GM12874 (cell line): ENCODE measurements around the gene C9orf152.

Experiments
- TF ChIP-seq, protein P1 (sequence below): IDR thresholded peaks from 2 replicates; pipeline ENCODE4 v1.5.1; 2011; ENCODE audit warnings: low read depth, mild to moderate bottlenecking, control low read depth, low read length, moderate library complexity; ENCODE audit not compliant: insufficient read depth

Gene C9orf152

DNA sequence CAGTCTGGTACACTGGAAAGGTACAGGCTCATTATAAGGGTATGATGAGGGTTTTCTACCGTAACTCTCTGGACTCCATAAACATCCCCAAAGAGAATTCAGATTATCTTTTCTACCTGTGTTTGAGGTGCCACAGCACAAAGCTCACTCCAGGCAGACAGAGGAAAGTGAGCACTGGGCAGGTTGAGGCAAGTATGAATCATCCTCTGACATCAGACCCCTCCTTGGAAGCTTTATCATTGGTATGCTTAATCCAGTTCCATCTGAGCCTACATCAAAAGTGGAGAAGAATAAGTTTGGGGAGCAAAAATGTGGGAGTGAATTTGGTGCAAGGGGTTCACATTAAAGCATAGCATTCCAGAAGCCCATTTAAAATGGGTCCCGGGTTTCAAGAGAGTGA, 21.7 kb downstream of the C9orf152 start:
- TF ChIP-seq, protein P1, sequence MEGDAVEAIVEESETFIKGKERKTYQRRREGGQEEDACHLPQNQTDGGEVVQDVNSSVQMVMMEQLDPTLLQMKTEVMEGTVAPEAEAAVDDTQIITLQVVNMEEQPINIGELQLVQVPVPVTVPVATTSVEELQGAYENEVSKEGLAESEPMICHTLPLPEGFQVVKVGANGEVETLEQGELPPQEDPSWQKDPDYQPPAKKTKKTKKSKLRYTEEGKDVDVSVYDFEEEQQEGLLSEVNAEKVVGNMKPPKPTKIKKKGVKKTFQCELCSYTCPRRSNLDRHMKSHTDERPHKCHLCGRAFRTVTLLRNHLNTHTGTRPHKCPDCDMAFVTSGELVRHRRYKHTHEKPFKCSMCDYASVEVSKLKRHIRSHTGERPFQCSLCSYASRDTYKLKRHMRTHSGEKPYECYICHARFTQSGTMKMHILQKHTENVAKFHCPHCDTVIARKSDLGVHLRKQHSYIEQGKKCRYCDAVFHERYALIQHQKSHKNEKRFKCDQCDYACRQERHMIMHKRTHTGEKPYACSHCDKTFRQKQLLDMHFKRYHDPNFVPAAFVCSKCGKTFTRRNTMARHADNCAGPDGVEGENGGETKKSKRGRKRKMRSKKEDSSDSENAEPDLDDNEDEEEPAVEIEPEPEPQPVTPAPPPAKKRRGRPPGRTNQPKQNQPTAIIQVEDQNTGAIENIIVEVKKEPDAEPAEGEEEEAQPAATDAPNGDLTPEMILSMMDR: no peak

DNA sequence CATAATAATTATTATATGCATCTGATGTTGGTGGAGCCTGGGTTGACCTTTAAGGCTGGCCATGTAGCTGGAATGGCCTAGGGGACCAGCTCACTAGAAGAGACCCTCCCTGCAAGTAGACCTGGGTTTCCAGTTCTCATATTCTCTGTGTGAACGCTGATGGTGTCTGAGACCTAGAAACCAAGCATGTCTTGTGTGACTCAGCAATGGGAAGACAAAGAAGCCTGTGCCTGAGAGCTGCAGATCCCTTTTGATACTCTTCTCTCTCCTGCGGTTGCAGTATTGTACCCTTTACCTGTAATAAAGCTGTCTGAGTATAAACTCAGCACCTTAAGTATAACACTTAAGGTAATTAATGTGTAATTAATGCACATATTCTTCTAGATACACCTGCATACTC, 22.2 kb downstream of the C9orf152 start:
- TF ChIP-seq, protein P1: no peak

- TF ChIP-seq, protein P1: peak; percentile 67
Observed at GRCh38 chr9:110183208-110184145, 24.5 kb downstream of the C9orf152 start.

DNA sequence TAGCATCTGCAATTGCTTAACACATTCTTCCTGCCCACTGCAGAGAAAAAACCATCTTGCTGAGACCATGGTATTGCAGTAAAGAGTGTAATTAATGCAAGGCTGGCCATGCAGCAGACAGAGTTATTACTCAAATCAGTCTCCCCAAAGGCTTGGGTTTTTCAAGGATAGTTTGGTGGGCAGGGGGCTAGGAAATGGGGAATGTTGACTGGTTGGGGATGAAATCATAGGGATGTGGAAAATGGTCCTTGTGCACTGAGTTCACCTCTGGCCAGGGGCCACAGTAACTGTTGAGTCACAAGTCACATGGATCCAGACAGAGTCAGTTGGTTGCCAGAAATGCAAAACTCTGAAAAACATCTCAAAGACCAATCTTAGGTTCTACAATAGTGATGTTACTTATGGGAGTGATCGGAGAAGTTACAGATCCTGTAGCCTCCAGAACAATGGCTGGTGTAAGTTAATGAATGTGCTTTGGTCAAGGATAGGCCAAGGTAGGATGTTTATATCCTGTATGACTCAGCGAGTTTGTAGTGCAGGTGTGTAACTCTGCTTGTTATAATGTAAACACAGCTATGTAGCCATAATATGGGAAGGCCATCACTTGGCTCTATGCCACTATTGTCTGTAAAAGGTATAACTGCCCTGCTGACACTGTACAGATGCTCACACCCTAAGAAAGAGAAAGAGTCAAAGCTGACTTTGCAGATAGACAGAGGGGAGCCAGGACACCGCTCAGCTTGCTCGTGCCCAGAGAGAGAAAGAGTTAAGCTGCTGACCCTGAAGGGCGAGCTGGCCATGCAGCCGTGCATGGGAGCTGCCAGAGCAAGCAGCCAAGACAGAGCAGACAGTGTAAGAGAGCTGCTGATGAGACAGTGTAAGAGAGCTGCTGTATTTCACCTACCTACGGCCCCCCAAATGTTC, 27.2 kb downstream of the C9orf152 start:
- TF ChIP-seq, protein P1: no peak

DNA sequence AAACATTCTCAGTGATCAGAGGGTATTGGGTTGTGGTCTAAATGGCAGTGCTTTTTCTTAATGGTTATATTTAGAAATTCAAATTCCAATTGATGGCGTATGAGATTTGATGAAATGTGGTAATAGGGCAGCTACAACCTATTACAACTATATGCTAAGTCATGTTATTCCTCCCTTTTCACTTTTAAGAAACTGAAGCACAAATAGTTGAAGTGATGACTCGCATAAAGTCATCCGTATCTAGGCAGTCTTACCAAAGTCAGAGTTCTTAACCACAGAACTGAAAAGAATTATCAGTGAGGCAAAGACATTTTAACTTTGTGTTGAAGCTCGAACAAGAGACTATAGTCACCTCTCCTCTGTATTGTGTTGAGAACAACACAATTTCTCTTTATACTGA, 28.2 kb downstream of the C9orf152 start:
- TF ChIP-seq, protein P1: no peak

GRCh38 chr9:110178281-110178680, 29.7 kb downstream of the C9orf152 start:
- TF ChIP-seq, protein P1: no peak
